Measurements from ENCODE around the gene FBXO9.

FBXO9 gene

GRCh38 chr6:53112871-53113270 lies 47.7 kb downstream of the FBXO9 start:
- DNase-seq (ENCODE audit: low read depth, low spot score) = no peak
- H3K4me3 ChIP-seq (ENCODE audit: low read depth, low read length) = no peak overlapping the region
- TF ChIP-seq CTCF (IDR thresholded peaks at IDR 0.05; ENCODE audit: insufficient read depth, low read length, missing control alignments) = no peak
- POLR2A ChIA-PET = interaction anchor here (0.6 kb wide), 1 partner anchor 67 kb away, joined by 3 read pairs; no protein-coding TSS in a partner anchor
- CTCF ChIA-PET = interaction anchor here (2.7 kb wide), 1 partner anchor 10 kb away, joined by 6 read pairs; no protein-coding TSS in a partner anchor

GRCh38 chr6:53113742-53114141 lies 48.5 kb downstream of the FBXO9 start:
- CTCF ChIA-PET = interaction anchor here (0.9 to 2.7 kb wide), 2 partner anchors 10 to 324 kb away, joined by 3 to 6 read pairs; no protein-coding TSS in a partner anchor
- no peak for DNase-seq (ENCODE audit: low read depth, low spot score)
- no peak for TF ChIP-seq CTCF (IDR thresholded peaks at IDR 0.05; ENCODE audit: insufficient read depth, low read length, missing control alignments)
- POLR2A ChIA-PET = no interaction called here
- no peak overlapping the region for H3K4me3 ChIP-seq (ENCODE audit: low read depth, low read length)

- DNase-seq (ENCODE audit: low read depth, low spot score) = no peak
- H3K4me3 ChIP-seq (ENCODE audit: low read depth, low read length) = no peak overlapping the region
- no peak for TF ChIP-seq CTCF (IDR thresholded peaks at IDR 0.05; ENCODE audit: insufficient read depth, low read length, missing control alignments)
- CTCF ChIA-PET = interaction anchor here (2.7 kb wide), 1 partner anchor 12 kb away, joined by 6 read pairs; no protein-coding TSS in a partner anchor
- POLR2A ChIA-PET = no interaction called here
These were observed 49.9 kb downstream of the FBXO9 start for GRCh38 chr6:53115113-53115512.

GRCh38 chr6:53115741-53116140 lies 50.5 kb downstream of the FBXO9 start:
- DNase-seq (ENCODE audit: low read depth, low spot score) = no peak
- no peak for TF ChIP-seq CTCF (IDR thresholded peaks at IDR 0.05; ENCODE audit: insufficient read depth, low read length, missing control alignments)
- H3K4me3 ChIP-seq (ENCODE audit: low read depth, low read length) = no peak overlapping the region
- POLR2A ChIA-PET = no interaction called here
- CTCF ChIA-PET = interaction anchor here (1.6 kb wide), 1 partner anchor 10 kb away, joined by 3 read pairs; no protein-coding TSS in a partner anchor

GRCh38 chr6:53119349-53119748 lies 54.1 kb downstream of the FBXO9 start:
- ChIA-PET CTCF (interaction anchor here (0.8 kb wide), 1 partner anchor 365 kb away, joined by 3 read pairs; no protein-coding TSS in a partner anchor), POLR2A (no interaction called here)
- TF ChIP-seq CTCF (IDR thresholded peaks at IDR 0.05; ENCODE audit: insufficient read depth, low read length, missing control alignments) = no peak
- no peak overlapping the region for H3K4me3 ChIP-seq (ENCODE audit: low read depth, low read length)
- DNase-seq (ENCODE audit: low read depth, low spot score) = no peak

- CTCF ChIA-PET = interaction anchor here (0.8 kb wide), 2 partner anchors 9 to 364 kb away, joined by 3 read pairs; no protein-coding TSS in a partner anchor
- TF ChIP-seq CTCF (IDR thresholded peaks at IDR 0.05; ENCODE audit: insufficient read depth, low read length, missing control alignments) = no peak
- H3K4me3 ChIP-seq (ENCODE audit: low read depth, low read length) = no peak overlapping the region
- POLR2A ChIA-PET = no interaction called here
- no peak for DNase-seq (ENCODE audit: low read depth, low spot score)
These were observed 54.7 kb downstream of the FBXO9 start for GRCh38 chr6:53119772-53120409.
